ENCODE results near the gene RNF6.

RNF6 gene

DNA sequence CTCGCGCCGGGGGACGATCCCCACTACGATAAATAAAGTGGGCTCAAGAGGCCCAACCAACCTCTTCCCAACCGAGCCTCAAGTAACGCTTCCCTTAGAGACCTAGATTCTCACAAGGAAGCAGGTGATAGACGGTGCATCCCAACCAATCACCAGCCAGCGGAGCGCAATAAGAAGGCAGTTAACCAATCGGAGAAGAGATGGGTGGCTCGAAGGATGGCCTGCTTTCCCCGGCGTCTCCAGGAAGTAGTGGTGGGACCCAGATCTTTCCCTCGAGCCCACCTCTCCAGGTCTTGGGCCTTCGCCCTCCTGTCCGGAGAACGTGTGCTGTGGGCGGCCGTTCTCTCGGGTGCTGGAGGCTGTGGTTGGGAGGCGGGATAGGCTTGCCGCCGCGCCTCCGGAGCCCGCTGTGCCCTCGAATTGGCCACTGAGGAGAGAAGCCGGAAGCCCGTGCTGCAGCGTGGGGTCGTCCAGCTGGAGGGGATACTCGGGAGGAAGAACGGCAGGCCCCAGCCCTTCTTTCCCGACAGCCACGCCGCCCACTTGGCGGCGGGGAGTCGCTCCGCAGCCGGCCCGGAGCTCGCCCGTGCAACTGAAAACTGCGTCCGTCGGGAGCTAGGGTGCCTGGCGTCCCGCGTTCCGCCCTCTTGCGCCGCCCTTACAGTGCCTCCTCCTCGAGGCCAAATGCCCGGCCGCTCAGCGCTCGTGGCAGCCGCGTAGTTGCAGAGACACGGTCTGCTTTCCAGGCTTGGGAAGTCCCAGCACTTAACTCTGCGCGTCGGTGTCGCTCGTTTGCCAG lies at the start of gene RNF6:
RNF6 (minus strand) TSS at position 594 of the 799 bp plus-strand sequence. CDS start 2,665 bp downstream, outside the sequence.
- TF ChIP-seq ZFP3 (CRISPR knock-in tag; IDR thresholded peaks at IDR 0.05) (peak; percentile 54; the same call in 1 of the 2 replicates), TCF4 (CRISPR knock-in tag; IDR thresholded peaks at IDR 0.05; ENCODE audit: borderline replicate concordance) (0 out of 2 replicates have a peak, but pooled peaks have one; percentile 8), GLIS3 (CRISPR knock-in tag; IDR thresholded peaks at IDR 0.05) (no peak)
- ATAC-seq, result peak; percentile 99

DNA sequence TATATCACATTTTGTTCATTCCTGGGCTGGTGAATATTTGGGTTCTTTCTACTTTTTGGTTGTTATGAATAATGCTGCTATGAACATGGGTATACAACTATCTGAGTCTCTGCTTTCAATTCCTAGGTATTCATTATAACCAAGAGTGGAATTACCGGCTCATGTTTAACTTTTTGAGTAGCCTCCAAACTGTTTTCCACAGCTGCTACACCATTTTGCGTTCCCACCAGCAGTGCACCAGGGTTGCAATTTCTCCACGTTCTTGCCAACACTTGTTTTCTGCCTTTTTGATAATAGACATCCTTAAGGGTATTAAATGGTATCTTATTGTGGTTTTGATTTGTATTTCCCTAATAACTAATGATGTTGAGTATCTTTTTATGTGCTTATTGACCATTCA lies 48.6 kb upstream of the RNF6 start:
- TF ChIP-seq, protein P1, sequence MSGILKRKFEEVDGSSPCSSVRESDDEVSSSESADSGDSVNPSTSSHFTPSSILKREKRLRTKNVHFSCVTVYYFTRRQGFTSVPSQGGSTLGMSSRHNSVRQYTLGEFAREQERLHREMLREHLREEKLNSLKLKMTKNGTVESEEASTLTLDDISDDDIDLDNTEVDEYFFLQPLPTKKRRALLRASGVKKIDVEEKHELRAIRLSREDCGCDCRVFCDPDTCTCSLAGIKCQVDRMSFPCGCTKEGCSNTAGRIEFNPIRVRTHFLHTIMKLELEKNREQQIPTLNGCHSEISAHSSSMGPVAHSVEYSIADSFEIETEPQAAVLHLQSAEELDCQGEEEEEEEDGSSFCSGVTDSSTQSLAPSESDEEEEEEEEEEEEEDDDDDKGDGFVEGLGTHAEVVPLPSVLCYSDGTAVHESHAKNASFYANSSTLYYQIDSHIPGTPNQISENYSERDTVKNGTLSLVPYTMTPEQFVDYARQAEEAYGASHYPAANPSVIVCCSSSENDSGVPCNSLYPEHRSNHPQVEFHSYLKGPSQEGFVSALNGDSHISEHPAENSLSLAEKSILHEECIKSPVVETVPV (CRISPR knock-in tag; IDR thresholded peaks at IDR 0.05), result no peak
- no peak for TF ChIP-seq ZFP3 (CRISPR knock-in tag; IDR thresholded peaks at IDR 0.05)
- no peak for TF ChIP-seq ESRRG (CRISPR knock-in tag; IDR thresholded peaks at IDR 0.05)
- no peak for TF ChIP-seq TCF4 (CRISPR knock-in tag; IDR thresholded peaks at IDR 0.05; ENCODE audit: borderline replicate concordance)
- TF ChIP-seq, protein P2, sequence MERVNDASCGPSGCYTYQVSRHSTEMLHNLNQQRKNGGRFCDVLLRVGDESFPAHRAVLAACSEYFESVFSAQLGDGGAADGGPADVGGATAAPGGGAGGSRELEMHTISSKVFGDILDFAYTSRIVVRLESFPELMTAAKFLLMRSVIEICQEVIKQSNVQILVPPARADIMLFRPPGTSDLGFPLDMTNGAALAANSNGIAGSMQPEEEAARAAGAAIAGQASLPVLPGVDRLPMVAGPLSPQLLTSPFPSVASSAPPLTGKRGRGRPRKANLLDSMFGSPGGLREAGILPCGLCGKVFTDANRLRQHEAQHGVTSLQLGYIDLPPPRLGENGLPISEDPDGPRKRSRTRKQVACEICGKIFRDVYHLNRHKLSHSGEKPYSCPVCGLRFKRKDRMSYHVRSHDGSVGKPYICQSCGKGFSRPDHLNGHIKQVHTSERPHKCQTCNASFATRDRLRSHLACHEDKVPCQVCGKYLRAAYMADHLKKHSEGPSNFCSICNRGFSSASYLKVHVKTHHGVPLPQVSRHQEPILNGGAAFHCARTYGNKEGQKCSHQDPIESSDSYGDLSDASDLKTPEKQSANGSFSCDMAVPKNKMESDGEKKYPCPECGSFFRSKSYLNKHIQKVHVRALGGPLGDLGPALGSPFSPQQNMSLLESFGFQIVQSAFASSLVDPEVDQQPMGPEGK (CRISPR knock-in tag; IDR thresholded peaks at IDR 0.05; ENCODE audit: borderline replicate concordance), result no peak
- TF ChIP-seq OSR1 (CRISPR knock-in tag; IDR thresholded peaks at IDR 0.05), result no peak
- no peak for TF ChIP-seq ISL1 (CRISPR knock-in tag; IDR thresholded peaks at IDR 0.05)
- no peak for TF ChIP-seq RARB (CRISPR knock-in tag; IDR thresholded peaks at IDR 0.05)
- no peak for TF ChIP-seq ZNF70 (CRISPR knock-in tag; IDR thresholded peaks at IDR 0.05)
- TF ChIP-seq ZFP30 (CRISPR knock-in tag; IDR thresholded peaks at IDR 0.05), result no peak
- TF ChIP-seq BACH2 (CRISPR knock-in tag; IDR thresholded peaks at IDR 0.05; ENCODE audit: borderline replicate concordance), result no peak
- no peak for ATAC-seq

DNA sequence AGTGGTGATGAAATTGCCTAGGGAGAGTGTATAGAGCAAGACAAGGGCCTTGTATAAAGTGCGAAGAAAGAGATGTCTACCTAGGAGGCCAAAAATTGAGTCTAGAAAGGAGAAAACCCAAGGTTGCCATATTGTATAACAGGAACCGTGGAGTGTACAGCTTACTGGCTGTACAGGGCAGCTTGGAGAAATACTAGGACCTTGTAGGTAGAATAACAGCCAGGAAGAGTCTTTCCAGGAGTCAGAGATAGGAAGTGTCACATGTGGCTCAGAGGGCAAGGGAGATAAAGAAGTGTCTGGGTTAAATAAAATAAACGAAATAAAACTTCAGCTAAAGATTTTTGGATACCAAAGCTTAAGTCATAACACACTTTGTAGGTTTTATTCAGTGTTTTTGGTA lies 44.2 kb upstream of the RNF6 start:
- no peak for ATAC-seq

DNA sequence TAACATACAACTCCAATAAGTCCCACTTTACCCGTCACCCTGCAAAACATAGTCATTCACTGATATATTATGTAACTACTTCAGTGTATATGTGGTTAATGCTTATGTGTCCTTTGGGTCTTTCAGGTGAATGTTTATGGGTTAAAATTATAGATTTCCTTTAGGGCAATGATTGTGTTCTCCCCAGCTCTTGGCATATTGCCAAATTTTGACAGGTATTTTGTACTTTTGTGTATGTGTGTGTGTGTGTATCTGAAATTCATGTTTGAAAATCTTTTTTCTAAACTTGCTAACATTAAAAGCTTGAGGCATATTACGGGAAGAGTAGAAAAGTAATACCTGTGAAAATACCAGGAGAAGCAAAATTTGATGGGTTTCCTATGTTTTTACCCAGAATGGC lies 40.0 kb upstream of the RNF6 start:
- TF ChIP-seq, protein P3, sequence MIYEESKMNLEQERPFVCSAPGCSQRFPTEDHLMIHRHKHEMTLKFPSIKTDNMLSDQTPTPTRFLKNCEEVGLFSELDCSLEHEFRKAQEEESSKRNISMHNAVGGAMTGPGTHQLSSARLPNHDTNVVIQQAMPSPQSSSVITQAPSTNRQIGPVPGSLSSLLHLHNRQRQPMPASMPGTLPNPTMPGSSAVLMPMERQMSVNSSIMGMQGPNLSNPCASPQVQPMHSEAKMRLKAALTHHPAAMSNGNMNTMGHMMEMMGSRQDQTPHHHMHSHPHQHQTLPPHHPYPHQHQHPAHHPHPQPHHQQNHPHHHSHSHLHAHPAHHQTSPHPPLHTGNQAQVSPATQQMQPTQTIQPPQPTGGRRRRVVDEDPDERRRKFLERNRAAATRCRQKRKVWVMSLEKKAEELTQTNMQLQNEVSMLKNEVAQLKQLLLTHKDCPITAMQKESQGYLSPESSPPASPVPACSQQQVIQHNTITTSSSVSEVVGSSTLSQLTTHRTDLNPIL (CRISPR knock-in tag; IDR thresholded peaks at IDR 0.05; ENCODE audit: low read depth), result no peak
- TF ChIP-seq, protein P2 (CRISPR knock-in tag; IDR thresholded peaks at IDR 0.05; ENCODE audit: borderline replicate concordance), result no peak
- ATAC-seq, result no peak

More for the DNA sequence above, 44.2 kb upstream of the RNF6 start:
- TF ChIP-seq, protein P4, sequence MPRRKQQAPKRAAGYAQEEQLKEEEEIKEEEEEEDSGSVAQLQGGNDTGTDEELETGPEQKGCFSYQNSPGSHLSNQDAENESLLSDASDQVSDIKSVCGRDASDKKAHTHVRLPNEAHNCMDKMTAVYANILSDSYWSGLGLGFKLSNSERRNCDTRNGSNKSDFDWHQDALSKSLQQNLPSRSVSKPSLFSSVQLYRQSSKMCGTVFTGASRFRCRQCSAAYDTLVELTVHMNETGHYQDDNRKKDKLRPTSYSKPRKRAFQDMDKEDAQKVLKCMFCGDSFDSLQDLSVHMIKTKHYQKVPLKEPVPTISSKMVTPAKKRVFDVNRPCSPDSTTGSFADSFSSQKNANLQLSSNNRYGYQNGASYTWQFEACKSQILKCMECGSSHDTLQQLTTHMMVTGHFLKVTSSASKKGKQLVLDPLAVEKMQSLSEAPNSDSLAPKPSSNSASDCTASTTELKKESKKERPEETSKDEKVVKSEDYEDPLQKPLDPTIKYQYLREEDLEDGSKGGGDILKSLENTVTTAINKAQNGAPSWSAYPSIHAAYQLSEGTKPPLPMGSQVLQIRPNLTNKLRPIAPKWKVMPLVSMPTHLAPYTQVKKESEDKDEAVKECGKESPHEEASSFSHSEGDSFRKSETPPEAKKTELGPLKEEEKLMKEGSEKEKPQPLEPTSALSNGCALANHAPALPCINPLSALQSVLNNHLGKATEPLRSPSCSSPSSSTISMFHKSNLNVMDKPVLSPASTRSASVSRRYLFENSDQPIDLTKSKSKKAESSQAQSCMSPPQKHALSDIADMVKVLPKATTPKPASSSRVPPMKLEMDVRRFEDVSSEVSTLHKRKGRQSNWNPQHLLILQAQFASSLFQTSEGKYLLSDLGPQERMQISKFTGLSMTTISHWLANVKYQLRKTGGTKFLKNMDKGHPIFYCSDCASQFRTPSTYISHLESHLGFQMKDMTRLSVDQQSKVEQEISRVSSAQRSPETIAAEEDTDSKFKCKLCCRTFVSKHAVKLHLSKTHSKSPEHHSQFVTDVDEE (CRISPR knock-in tag; IDR thresholded peaks at IDR 0.05), result no peak
- TF ChIP-seq, protein P1 (CRISPR knock-in tag; IDR thresholded peaks at IDR 0.05), result no peak

Measured in SK-N-SH treated with all-trans-retinoic acid at 6 μM for 48 hours (cell line).